SU-DHL-6 (cell line): ENCODE results near the gene SUPT7L.

Source experiments
- H2AFZ ChIP-seq: fragments of 200-600 bp; sonication (generic); 2 replicates; pipeline ENCODE4 v1.6.1; 2014; ENCODE audit warnings: low read depth, mild to moderate bottlenecking, moderate library complexity, mixed read lengths, antibody characterized with exemption, low read length; ENCODE audit not compliant: severe bottlenecking
- H3F3A ChIP-seq: fragments of 200-600 bp; shearing (Covaris generic); 2 replicates; pipeline ENCODE4 v1.6.0; 2016; ENCODE audit warnings: antibody characterized with exemption, mild to moderate bottlenecking; ENCODE audit not compliant: insufficient read depth
- H3K27ac ChIP-seq: fragments of 200-600 bp; sonication (generic); 2 replicates; pipeline ENCODE4 v1.5.1; 2016; ENCODE audit warnings: low read depth, mild to moderate bottlenecking, low read length, moderate library complexity, mixed read lengths
- H3K27me3 ChIP-seq: fragments of 200-600 bp; sonication (generic), shearing (Covaris generic); 2 replicates; pipeline ENCODE4 v1.6.0; 2014; ENCODE audit warnings: mild to moderate bottlenecking, low read length
- H3K36me3 ChIP-seq: fragments of 200-600 bp; sonication (generic); 2 replicates; pipeline ENCODE4 v1.6.1; 2014; ENCODE audit warnings: mild to moderate bottlenecking, low read length, mixed read lengths
- H3K4me2 ChIP-seq: fragments of 300-600, 200-600 bp; shearing (Covaris generic), sonication (generic); 2 replicates; pipeline ENCODE4 v1.6.0; 2014; ENCODE audit warnings: low read length, low read depth, mild to moderate bottlenecking; ENCODE audit not compliant: poor library complexity, severe bottlenecking
- H3K4me3 ChIP-seq: fragments of 200-600 bp; sonication (generic); 2 replicates; pipeline ENCODE4 v1.5.1; 2014; ENCODE audit warnings: antibody characterized with exemption, low read length, mild to moderate bottlenecking, mixed read lengths; ENCODE audit not compliant: insufficient read depth, poor library complexity, severe bottlenecking
- H3K79me2 ChIP-seq: fragments of 200-600 bp; sonication (generic); 2 replicates; pipeline ENCODE4 v1.6.1; 2014; ENCODE audit warnings: mild to moderate bottlenecking, low read length, moderate library complexity; ENCODE audit not compliant: insufficient read depth
- H3K9ac ChIP-seq: fragments of 200-600 bp; sonication (generic); 2 replicates; pipeline ENCODE4 v1.7.0; 2014; ENCODE audit warnings: mild to moderate bottlenecking, low read length
- H3K9me2 ChIP-seq: fragments of 200-600 bp; sonication (generic); replicated peaks from 2 replicates; pipeline ENCODE4 v1.6.1; 2014; ENCODE audit warnings: low read length; ENCODE audit not compliant: insufficient read depth
- H3K9me3 ChIP-seq: fragments of 200-600 bp; sonication (generic); 2 replicates; pipeline ENCODE4 v1.6.1; 2014; ENCODE audit warnings: low read length, mixed read lengths; ENCODE audit not compliant: insufficient read depth
- H4K20me1 ChIP-seq: fragments of 200-600 bp; sonication (generic); 2 replicates; pipeline ENCODE4 v1.6.1; 2014; ENCODE audit warnings: low read depth, mild to moderate bottlenecking, antibody characterized with exemption, low read length, moderate library complexity, mixed read lengths
- EZH2phosphoT487 ChIP-seq: fragments of 200-600 bp; sonication (generic), shearing (Covaris generic); conservative IDR thresholded peaks from 2 replicates; pipeline ENCODE4 v1.6.1; 2018; ENCODE audit warnings: mild to moderate bottlenecking, antibody characterized with exemption, low read length, moderate library complexity, mixed read lengths
- TF ChIP-seq, protein P1 (sequence below): fragments of 200-600 bp; sonication (generic); IDR thresholded peaks from one replicate; pipeline ENCODE4 v1.5.1; 2017; ENCODE audit warnings: antibody characterized with exemption, mild to moderate bottlenecking, low read length, moderate library complexity; ENCODE audit not compliant: insufficient read depth, poor library complexity, severe bottlenecking

The SUPT7L gene

DNA sequence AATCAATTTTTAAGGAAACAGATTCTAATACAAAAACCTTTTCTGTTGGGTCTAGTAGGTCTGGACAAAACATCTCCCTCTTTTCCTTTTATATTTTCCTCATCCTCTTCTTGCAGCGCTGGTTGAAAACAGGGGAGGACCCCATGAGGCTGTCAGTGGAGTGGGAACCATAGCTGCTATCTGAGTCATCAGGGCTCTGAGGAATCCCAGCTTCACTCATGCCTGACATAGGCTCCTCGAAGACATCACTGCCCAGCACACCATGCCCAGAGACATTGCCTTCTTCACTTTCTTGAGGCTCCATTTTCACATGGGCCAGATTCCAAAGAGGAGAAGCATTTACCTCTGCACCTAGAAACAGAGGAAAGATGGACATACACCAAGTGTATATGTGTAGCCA is 10.0 kb downstream of the SUPT7L start:
- Histone ChIP-seq H3K36me3 (peaks cover 11% of the 10 kb centered on the region; the same call in 1 of the 2 replicates), H3K27ac (no peak overlapping the region), H3F3A (no peaks in the 10 kb centered on the region), H3K9me3 (no peaks in the 10 kb centered on the region), H3K27me3 (no peaks in the 10 kb centered on the region), H3K79me2 (no peaks in the 10 kb centered on the region), H2AFZ (no peak overlapping the region), H3K9me2 (no peaks in the 10 kb centered on the region), H3K9ac (no peak overlapping the region), H3K4me2 (no peak overlapping the region), H3K4me3 (no peak overlapping the region), H4K20me1 (no peaks in the 10 kb centered on the region)
- TF ChIP-seq, protein P1, sequence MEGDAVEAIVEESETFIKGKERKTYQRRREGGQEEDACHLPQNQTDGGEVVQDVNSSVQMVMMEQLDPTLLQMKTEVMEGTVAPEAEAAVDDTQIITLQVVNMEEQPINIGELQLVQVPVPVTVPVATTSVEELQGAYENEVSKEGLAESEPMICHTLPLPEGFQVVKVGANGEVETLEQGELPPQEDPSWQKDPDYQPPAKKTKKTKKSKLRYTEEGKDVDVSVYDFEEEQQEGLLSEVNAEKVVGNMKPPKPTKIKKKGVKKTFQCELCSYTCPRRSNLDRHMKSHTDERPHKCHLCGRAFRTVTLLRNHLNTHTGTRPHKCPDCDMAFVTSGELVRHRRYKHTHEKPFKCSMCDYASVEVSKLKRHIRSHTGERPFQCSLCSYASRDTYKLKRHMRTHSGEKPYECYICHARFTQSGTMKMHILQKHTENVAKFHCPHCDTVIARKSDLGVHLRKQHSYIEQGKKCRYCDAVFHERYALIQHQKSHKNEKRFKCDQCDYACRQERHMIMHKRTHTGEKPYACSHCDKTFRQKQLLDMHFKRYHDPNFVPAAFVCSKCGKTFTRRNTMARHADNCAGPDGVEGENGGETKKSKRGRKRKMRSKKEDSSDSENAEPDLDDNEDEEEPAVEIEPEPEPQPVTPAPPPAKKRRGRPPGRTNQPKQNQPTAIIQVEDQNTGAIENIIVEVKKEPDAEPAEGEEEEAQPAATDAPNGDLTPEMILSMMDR, result no peak
- TF ChIP-seq EZH2phosphoT487, result no peak

DNA sequence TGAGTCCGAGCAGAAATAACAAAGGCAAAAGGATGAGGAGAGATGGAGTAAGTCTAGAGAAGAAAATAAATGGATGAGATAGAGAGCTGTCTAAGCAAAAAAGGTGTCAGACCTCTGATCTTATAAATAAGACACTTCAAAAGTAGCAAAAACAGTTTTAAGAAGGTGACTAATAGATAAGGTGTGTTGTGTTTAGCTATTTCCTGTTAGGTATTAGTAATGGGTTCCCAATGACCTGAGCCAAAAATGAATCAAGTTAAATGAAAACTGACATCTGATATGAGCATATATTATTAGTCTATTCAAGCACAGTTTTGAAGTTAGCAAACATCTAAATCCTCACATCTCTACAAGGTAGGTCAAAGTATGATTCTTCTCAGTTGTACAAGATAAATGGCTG is 10.6 kb downstream of the SUPT7L start:
- Histone ChIP-seq H3K4me2 (no peak overlapping the region), H3K27ac (no peak overlapping the region), H3F3A (no peaks in the 10 kb centered on the region), H3K9me2 (no peaks in the 10 kb centered on the region), H3K4me3 (no peak overlapping the region), H3K36me3 (peaks cover 11% of the 10 kb centered on the region; the same call in 1 of the 2 replicates), H3K9ac (no peak overlapping the region), H3K9me3 (no peaks in the 10 kb centered on the region), H3K27me3 (no peaks in the 10 kb centered on the region), H2AFZ (no peak overlapping the region), H3K79me2 (no peaks in the 10 kb centered on the region), H4K20me1 (no peaks in the 10 kb centered on the region)
- TF ChIP-seq, protein P1, result no peak
- no peak for TF ChIP-seq EZH2phosphoT487

DNA sequence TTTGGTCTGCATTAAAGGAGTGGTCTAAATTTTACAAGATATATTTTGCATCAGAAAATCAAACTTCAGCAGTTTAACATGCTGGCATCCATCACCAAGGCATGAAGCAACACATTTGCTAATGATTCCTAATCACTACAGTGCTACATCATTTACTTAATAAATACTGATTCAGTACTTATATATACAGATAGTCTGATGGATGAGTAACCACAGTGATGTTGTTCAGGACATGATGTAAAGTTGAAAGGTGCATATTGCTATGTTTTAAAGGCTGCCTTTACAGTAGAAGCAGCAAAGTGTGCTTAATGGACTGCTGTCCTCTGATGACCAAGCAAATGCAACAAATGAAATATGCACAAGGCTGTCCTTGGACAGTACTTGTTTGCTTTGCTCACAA is 11.1 kb downstream of the SUPT7L start:
- Histone ChIP-seq H3K36me3 (peaks cover 11% of the 10 kb centered on the region; the same call in 1 of the 2 replicates), H3K4me2 (no peak overlapping the region), H3K27me3 (no peaks in the 10 kb centered on the region), H3F3A (no peaks in the 10 kb centered on the region), H3K4me3 (no peak overlapping the region), H3K9ac (no peak overlapping the region), H3K9me2 (no peaks in the 10 kb centered on the region), H3K27ac (no peak overlapping the region), H2AFZ (no peak overlapping the region), H3K79me2 (no peaks in the 10 kb centered on the region), H3K9me3 (no peaks in the 10 kb centered on the region), H4K20me1 (no peaks in the 10 kb centered on the region)
- TF ChIP-seq, protein P1, result no peak

DNA sequence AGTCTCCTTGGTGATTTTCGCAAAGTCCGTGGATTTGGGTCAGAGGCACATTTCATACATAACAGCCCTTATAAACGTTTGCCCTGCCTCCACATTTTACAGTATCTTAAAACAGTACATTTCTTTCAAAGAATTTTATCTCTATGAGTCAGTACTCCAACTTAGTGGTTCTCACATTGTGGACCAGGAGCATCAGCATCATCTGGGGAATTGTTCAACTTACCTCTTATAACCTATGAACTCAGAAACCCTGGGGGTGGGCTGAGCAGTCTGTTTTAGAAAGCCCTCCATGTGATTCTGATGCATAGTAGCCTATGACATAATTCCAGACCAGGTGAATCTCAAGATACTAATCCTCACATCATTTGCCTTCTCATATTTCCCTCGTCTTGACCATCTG is 12.4 kb downstream of the SUPT7L start:
- no peaks in the 10 kb centered on the region for H3F3A ChIP-seq
- no peak overlapping the region for H2AFZ ChIP-seq
- no peak overlapping the region for H3K27ac ChIP-seq
- no peaks in the 10 kb centered on the region for H3K79me2 ChIP-seq
- H3K9me3 ChIP-seq, result no peaks in the 10 kb centered on the region
- no peak overlapping the region for H3K4me2 ChIP-seq
- no peaks in the 10 kb centered on the region for H3K9me2 ChIP-seq
- no peak overlapping the region for H3K4me3 ChIP-seq
- H3K27me3 ChIP-seq, result no peaks in the 10 kb centered on the region
- no peak for TF ChIP-seq EZH2phosphoT487
- TF ChIP-seq, protein P1, result no peak
- no peak overlapping the region for H3K9ac ChIP-seq
- no peaks in the 10 kb centered on the region for H4K20me1 ChIP-seq
- H3K36me3 ChIP-seq, result peaks cover 17% of the 10 kb centered on the region; the same call in 1 of the 2 replicates
